OCI-LY3 (cell line): ENCODE measurements around the gene CCDC24.

Experiments
- CTCF ChIP-seq: fragments of 200-600, 300-600 bp; sonication (generic); IDR thresholded peaks from 2 replicates; pipeline ENCODE4 v1.5.1; 2014; ENCODE audit warnings: antibody characterized with exemption, low read length, low read depth
- EZH2phosphoT487 ChIP-seq: fragments of 200-600 bp; shearing (Covaris generic); IDR thresholded peaks from 2 replicates; pipeline ENCODE4 v1.6.1; 2018; ENCODE audit warnings: antibody characterized with exemption, mixed run types, low read depth

GRCh38 chr1:43960798-43961197, 30.6 kb upstream of the CCDC24 start:
- TF ChIP-seq CTCF (no peak), EZH2phosphoT487 (no peak)
